HL-60/S4 (cell line): ENCODE data around the gene ABI3BP.

Experiments used
- in situ Hi-C: fragments of 300-500 bp; cut with MboI; formaldehyde crosslinking; loops from 2 replicates; pipeline ENCODE4 v1.14.3; 2022; ENCODE audit warnings: low sequenced_read_pairs

ABI3BP gene

DNA sequence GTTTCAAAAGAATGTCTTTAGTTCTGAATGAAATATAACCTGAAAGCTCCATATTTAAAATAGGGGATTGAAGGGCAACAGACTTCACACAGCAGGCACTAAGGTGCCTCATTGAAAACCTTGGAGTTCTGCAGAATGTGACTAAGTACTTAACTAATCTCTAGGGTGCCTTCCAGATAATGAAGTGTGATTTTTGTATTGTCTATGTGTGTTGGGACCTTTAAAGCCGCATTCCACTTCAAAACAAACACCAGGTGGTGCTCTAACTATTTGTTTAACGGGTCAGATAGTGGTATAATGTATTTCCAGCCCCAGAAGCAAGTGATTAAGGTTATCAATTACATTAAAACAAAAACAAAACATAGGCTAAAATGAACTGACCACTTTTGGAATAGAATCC is 255.9 kb downstream of the ABI3BP start:
- in situ Hi-C loops, result no loop called here

DNA sequence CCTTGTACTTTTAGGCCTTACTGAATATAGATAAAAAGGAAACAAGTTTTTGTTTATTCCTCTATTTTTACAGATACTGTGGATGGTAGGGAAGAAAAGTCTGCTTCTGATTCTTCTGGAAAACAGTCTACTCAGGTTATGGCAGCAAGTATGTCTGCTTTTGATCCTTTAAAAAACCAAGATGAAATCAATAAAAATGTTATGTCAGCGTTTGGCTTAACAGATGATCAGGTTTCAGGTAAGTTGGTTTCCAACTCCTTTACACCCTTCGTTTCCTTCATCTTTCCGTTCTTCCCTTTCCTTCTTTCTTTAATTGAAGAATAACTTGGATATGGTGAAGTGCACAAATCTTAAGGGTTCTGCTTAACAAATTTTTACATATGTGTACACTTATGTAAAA is 260.8 kb downstream of the ABI3BP start:
- in situ Hi-C loops, result no loop called here

GRCh38 chr3:100730524-100730923 is 262.7 kb downstream of the ABI3BP start:
- in situ Hi-C loops, result no loop called here

DNA sequence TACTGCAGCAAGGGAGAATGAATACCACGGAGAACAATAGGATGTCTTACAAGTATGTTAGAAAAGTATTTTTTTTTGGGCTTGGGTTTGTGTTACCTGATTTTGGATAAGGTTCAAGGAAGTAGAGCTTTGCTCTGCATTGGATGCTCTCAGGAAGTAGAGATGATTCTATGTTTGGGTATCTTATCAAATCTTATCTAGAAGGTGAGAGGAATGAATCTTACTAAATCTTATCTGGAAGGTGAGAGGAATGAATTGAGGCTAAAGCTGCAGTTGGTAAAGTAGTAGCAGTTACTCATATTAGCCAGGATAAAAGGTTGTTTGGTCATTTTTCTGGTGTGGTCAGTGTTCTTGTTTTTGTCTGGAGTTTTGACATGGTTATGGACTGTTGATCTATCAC is 266.5 kb downstream of the ABI3BP start:
- in situ Hi-C loops, result no loop called here

DNA sequence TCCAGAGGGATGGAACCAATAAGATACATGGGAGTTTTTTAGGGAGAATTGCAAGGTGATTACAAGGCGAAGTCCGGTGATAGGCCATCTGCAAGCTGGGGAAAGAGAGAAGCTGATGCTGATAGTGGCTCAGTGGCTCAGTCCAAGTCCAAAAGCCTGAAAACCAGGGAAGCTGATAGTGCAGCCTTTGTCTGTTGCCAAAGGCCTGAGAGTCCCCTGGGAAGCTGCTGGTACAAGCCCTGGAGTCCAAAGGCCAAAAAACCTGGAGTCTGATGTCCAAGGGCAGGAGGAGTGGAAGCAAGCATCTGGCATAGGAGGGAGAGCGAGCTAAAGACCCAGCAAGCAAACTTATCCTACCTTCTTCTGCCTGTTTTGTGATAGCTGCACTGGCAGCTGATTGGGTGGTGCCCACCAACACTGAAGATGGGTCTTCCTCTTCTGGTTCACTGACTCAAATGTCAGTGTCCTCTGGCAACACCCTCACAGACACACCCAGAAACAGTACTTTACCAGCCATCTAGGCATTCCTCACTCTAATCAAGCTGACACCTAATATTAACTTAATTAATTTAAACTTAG is 267.2 kb downstream of the ABI3BP start:
- in situ Hi-C loops, result no loop called here

- in situ Hi-C loops, result no loop called here
These were observed 272.8 kb downstream of the ABI3BP start for GRCh38 chr3:100720426-100720825.

GRCh38 chr3:100719136-100719535 is 274.1 kb downstream of the ABI3BP start:
- in situ Hi-C loops, result no loop called here

DNA sequence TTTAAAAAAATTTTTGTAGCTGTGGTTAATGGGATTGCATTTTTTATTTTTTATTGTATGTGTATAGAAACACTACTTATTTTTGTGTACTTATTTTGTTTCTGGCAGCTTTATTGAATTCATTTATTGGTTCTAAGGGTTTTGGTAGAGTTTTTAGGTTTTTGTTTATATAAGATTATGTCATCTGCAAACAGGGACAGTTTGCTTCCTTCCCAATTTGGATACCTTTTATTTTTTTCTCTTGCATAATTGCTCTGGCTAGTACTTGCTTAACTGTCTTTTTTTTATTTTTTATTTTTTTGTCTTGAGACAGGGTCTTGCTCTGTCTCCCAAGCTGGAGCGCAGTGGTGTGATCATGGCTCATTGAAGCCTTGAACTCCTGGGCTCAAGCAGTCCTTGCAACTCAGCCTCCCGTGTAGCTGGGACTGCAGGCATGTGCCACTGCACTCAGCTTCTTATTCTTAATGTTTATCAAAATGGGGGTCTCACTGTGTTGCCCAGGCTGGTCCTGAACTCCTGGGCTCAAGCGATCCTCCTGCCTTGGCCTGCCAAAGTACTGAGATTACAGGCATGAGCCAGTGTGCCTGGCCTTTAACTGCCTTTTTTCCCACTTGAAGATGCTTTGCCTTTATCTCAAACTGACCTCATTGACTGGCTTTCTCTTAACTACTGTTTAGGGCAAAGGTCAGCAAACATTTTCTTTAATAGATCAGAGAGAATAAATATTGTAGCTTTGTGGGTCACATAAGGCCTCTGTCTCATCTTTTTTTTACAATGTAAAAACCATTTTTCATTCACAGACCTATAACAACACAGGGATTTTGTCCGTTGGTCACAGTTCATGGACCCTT is 275.4 kb downstream of the ABI3BP start:
- in situ Hi-C loops, result no loop called here

DNA sequence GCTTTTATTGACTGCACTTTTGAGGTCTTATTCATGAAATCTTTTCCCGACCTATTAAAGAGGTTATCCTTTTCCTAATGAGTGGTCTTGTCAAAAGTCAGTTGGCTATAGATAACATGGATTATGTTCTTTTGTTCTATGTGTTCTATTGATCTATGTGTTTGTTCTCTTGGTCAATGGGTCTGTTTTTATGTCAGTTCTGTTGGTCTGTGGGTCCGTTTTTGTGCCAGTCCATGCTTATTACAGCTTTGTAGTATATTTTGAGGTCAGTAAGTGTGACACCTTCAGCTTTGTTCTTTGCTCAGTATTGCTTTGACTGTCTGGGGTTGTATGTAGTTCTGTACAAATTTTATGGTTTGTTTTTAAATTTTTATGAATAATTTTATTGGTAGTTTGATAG is 276.2 kb downstream of the ABI3BP start:
- in situ Hi-C loops, result no loop called here

DNA sequence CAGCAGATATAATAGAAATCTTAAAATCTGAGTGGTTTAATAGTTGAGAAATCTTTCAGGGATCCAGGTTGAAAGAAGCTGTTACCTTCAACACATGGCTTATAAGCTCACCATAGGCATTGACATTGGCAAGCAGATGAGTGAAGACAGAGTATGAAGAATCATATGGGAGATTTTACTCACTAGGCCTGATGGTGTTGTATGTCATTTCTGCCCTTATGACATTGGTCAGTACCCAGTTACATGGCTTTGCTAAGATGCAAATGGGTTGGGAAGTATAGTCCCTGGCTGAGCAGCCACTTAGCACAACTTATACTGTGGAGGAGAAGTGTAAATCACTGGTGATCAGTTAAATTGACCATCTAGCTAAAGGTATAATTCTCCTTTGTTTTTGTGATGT is 278.0 kb downstream of the ABI3BP start:
- in situ Hi-C loops, result no loop called here

DNA sequence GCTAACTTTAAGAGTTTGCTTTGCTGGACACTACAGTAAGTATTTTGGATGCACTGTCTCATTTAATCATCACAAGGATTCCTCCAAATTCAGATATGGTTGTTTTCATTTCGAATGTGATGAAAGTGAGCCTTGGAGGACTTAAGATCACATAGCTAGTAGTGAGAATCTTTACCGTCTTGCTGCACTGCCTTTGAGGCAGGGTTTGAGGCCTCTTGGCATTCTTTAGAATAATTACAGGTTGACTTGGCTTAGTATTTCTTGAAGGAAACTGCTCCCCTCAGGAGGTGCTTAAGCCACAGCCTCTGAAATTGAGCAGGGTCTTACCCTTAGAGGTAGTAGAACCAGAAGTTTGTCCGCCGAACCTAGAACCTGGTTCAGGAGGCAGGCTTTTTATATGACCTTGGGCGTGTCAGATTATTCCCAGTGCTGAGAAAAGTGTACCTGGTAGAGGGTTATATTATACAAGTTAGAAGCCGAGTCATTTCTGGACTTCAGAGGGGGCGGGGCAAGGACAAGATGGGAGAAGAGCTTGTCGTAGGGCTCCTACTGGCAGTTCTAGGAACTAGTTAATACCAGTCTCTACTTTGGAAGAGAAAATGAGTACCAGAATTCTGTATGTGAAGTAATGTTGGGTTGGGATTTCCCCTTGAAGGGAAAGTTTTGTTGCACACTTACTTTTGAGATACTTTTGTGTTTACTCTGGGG is 282.8 kb downstream of the ABI3BP start:
- in situ Hi-C loops, result no loop called here

DNA sequence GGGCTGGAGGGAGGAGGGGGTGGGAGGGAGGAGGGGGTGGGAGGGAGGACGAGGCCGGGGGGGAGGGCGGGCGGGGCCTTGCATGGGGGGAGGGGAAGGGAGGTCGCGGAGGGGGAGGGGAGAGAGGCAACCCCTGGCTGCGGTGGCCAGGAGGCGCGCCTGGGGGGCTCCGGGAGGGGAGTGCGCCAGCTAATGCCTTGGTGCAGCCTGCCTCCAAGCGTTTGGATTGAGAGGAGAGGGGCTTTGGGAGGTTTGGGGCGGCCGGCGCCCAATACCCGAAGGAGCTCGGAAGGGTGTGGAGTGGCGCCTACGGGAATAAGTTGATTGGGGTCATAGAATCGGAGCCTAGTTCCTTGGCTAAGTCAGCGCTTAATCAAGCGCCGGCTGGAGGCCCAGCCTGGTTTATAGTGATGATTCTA is 283.4 kb downstream of the ABI3BP start:
- in situ Hi-C loops, result no loop called here

DNA sequence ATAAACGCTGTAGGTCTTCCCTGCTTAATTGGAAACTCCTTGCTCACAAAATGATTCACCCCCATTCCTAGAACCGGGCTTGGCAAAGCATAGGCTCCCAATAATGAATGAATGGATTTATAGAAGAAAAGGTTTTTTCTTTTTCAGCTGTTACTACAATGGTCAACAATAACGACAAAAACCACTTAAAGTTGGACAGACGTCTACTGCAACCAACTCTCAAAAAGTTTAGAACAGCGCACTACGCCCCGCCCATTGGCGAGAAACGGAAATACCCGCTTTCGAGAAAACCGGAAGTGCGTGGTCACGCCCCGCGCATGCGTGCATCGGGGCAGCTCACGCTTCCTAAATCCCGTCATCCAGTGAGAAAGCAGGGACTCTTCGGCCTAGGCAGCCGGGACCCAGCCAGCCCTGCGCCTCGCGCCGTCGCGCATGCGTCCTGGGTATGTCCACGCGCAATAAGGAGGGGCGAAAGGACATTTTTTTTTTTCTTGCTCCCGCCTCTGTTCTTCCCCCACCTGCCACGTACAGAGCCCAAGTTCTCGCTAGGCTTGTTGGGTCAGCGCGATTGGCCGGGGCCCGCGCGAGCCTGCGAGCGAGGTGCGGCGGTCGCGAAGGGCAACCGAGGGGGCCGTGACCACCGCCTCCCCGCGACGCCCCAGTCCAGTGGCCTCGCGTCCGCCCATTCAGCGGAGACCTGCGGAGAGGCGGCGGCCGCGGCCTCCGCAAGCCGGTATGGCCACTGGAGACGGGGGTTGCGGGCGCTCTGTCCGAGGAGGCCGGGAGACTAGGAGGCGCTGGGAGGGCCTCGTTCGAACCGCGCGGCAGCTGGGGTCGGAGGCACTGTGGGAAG is 284.0 kb downstream of the ABI3BP start, which contains the start of gene TFG:
TFG (plus strand) TSS at position 506 of the 853 bp plus-strand sequence. CDS start 4,192 bp downstream, outside the sequence.
- in situ Hi-C loops, result no loop called here

DNA sequence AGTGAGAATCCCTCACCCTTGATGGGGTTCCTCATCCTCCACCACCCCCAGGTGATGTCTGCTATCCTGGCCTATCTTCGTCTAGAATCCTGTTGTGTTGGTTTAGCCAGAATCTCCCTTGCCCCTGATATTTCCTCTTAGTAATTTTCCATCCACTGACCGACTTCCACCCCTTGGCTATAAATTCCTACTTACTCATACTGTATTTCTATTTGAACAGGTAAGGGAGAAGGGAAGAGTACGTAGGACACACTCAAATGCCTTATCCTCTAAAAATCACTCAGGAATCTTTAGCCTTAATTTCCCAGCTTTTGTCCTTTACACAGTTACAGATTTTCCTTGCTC is 284.6 kb downstream of the ABI3BP start:
- in situ Hi-C loops, result no loop called here

DNA sequence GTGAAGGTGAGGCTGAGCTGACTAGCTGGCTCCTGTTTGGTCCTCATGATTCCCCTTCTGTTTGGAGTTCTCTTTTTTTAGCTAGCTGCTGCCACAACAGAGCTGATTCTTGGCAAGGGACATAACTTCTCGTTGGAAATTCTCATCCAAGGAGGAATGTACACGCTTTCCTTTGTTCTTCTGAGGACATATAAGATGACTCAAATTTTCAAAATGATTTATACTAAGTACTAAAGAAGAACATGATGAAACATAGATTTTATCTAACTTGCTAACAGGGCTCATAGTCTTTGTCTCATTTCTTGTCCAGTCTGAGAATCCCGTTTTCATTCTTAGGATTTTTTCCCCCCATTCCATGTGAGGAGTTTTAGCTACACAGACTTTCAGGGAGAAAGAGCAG is 286.9 kb downstream of the ABI3BP start:
- in situ Hi-C loops, result no loop called here

DNA sequence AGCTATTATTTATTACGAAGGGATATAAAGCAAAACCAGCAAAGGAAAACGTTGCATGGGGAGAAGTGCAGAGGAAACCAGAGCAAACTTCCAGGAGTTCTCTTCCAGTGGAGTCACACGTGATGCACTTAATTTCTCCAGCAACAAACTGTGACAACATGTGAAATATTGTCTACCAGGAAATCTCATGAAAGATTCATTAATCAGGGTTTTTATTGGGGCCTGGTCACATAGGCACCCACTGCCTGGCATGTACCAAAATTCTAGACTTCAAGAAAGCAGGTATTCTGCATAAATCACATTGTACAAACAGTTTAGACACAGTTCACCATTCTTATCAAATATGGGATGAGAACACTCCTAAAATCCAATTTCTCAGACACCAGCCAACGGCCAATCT is 289.4 kb downstream of the ABI3BP start:
- in situ Hi-C loops, result no loop called here

GRCh38 chr3:100702980-100703345 is 290.3 kb downstream of the ABI3BP start:
- in situ Hi-C loops, result no loop called here

DNA sequence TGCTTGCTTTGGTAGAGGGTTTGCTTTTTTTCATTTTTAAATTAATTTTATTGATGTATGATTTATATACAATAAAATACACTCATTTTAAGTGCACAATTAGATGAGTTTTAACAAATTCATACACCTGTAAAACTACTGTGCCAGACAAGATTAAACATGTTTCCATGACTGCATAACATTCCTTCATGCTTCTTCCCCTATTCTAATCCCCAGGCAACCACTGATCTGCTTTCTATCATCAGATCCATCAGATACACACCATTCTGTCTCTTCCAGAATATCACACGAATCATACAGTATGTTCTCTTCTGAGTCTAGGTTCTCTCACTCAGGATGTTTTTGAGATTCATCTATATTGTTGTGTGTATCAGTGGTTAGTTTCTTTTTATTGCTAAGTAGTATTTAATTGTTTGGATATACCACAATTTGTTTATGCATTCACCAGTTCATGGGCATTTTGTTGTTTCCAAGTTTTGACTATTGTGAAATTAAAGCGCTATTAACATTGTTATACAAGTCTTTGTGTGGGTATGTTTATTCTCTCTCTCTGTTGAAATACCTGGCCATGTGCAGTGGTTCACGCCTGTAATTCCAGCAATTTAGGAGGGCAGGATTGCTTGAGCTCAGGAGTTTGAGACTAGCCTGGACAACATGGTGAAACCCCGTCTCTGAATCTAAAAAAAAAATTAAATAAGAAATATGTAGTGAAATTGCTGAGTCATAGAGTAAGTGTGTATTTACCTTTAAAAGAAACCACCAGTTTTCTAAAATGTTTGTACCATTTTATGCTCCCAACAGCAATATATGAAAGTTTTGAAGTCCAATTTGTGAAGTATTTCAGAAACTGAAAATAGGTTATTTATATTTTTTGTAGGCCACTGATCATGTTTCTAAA is 290.9 kb downstream of the ABI3BP start:
- in situ Hi-C loops, result no loop called here

GRCh38 chr3:100700708-100701107 is 292.5 kb downstream of the ABI3BP start:
- in situ Hi-C loops, result no loop called here
